ENCODE data around the gene RAB6B. TPM values are rescaled to one million over a fixed set of nuclear protein-coding genes. Genes with fewer than 3 reads are reported as not detected.

Gene RAB6B
- total and polyA plus RNA-seq, 2 experiments from 2014 or later = 2.6 to 3.0 TPM

GRCh38 chr3:133855772-133856171 lies 39.9 kb downstream of the RAB6B start:
- no peak overlapping the region for H3K27ac ChIP-seq
- TF ChIP-seq CTCF (IDR thresholded peaks at IDR 0.05; ENCODE audit: low read depth, low read length) = no peak
- H3K9me3 ChIP-seq (ENCODE audit: low read depth) = no peaks in the 10 kb centered on the region
- H3K4me1 ChIP-seq (ENCODE audit: low read depth) = no peaks in the 10 kb centered on the region
- H3K27me3 ChIP-seq = no peaks in the 10 kb centered on the region
- no peak overlapping the region for H3K4me3 ChIP-seq
- H3K36me3 ChIP-seq = no peaks in the 10 kb centered on the region
- DNase-seq (ENCODE audit: low read depth in 1 of 2, low spot score in 1 of 2) = peak in 1 of 2 donors; percentile 14

DNA sequence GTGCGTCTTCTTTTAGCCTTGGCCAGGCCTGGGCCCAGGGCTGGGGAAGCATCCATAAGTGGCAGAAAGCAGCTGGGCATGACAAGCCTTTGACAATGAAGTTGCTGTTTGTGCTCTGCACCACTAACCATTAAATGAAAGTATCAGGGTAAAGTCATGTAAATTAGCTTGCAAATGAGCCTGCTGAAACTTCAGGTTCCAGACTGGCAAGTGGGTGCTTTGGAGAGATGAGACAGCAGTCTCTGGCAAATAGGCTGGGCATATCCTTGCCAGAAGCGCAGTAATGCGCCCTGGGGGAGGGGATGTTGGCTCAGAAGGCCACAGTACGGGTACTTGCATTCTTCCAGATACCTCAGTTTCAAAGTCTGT lies 40.7 kb downstream of the RAB6B start:
- Histone ChIP-seq H3K4me1 (ENCODE audit: low read depth) (no peaks in the 10 kb centered on the region), H3K27me3 (no peaks in the 10 kb centered on the region), H3K36me3 (no peaks in the 10 kb centered on the region), H3K4me3 (no peak overlapping the region), H3K27ac (no peak overlapping the region), H3K9me3 (ENCODE audit: low read depth) (no peaks in the 10 kb centered on the region)
- no peak for TF ChIP-seq CTCF (IDR thresholded peaks at IDR 0.05; ENCODE audit: low read depth, low read length)
- DNase-seq (ENCODE audit: low read depth in 1 of 2, low spot score in 1 of 2) = no peak

DNA sequence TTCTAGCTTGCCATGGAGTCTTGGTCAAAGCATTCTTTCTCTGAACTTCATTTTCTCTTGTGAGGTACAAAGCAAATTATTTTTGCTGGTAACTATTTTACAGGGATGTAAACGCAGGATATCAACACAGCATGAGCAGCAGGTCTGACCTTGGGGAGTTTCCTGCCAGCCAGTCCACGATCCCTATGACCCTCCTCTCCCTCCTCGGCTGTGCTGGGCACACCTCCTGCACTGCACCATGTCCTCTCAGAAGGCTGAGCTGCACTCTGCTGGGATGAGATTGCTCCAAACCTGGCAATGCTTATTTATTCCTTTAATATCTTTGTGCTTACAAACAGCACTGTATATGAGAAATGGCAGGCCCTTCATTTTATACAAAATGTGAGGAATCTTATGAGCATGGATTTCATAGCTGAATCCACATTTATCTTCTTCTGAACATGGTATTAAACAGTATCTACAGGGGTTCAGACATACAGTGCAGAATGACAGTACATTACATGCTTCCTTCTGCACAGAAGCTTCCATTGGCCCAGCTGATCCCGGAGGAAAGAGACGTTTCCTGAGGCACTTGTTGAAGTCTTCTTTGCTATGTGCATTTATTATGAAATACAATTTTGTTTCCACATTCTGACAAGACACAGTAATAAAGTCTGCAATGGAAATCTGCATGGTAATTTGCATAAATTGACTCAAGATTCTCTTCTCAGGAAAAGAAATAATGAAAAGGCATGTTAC lies 41.2 kb downstream of the RAB6B start:
- DNase-seq (ENCODE audit: low read depth in 1 of 2, low spot score in 1 of 2) = no peak
- no peaks in the 10 kb centered on the region for H3K9me3 ChIP-seq (ENCODE audit: low read depth)
- H3K36me3 ChIP-seq = no peaks in the 10 kb centered on the region
- no peak overlapping the region for H3K27ac ChIP-seq
- H3K4me3 ChIP-seq = no peak overlapping the region
- no peaks in the 10 kb centered on the region for H3K4me1 ChIP-seq (ENCODE audit: low read depth)
- no peaks in the 10 kb centered on the region for H3K27me3 ChIP-seq
- TF ChIP-seq CTCF (IDR thresholded peaks at IDR 0.05; ENCODE audit: low read depth, low read length) = no peak

DNA sequence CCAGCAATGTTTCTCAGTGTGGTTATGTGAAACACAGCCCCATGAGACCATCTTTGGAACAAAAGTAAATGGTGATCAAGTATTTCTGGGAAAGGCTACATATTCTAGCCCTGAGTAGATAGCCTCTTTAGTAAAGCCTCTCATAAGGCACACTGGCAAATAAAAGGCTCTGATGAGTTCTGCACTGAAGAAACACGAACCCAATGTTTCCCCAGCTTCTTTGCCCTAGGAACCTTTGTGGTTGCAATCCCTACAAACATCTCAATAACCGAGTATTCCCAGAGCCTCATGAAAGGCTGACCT lies 41.8 kb downstream of the RAB6B start:
- Histone ChIP-seq H3K36me3 (no peaks in the 10 kb centered on the region), H3K4me1 (ENCODE audit: low read depth) (no peaks in the 10 kb centered on the region), H3K27ac (no peak overlapping the region), H3K9me3 (ENCODE audit: low read depth) (no peaks in the 10 kb centered on the region), H3K4me3 (no peak overlapping the region), H3K27me3 (no peaks in the 10 kb centered on the region)
- TF ChIP-seq CTCF (IDR thresholded peaks at IDR 0.05; ENCODE audit: low read depth, low read length) = no peak
- DNase-seq (ENCODE audit: low read depth in 1 of 2, low spot score in 1 of 2) = no peak

GRCh38 chr3:133853063-133853924 lies 42.4 kb downstream of the RAB6B start:
- Histone ChIP-seq H3K27ac (no peak overlapping the region), H3K4me1 (ENCODE audit: low read depth) (no peaks in the 10 kb centered on the region), H3K9me3 (ENCODE audit: low read depth) (no peaks in the 10 kb centered on the region), H3K27me3 (no peaks in the 10 kb centered on the region), H3K4me3 (no peak overlapping the region), H3K36me3 (no peaks in the 10 kb centered on the region)
- no peak for TF ChIP-seq CTCF (IDR thresholded peaks at IDR 0.05; ENCODE audit: low read depth, low read length)
- DNase-seq (ENCODE audit: low read depth in 1 of 2, low spot score in 1 of 2) = no peak

Data from cardiac muscle cell (in vitro differentiated cells and primary cell).